IMR-90 (cell line): ENCODE measurements around the gene CDK5R1. TPM values are rescaled to one million over a fixed set of nuclear protein-coding genes. Genes with fewer than 3 reads are reported as not detected.

ENCODE experiments used
- ATAC-seq: fragments of 200-7000 bp; cut with Tn5 transposase; 2 replicates; pipeline ENCODE4 v1.9.1; 2020; ENCODE audit warnings: low read depth, mild to moderate bottlenecking, moderate library complexity
- BruUV-seq: library from RNA; stranded (reverse); fragments of 400-500 nt; replicated peaks from 2 replicates; lab custom pipeline; 2021; lab: Mats Ljungman, UMichigan
- CTCF ChIA-PET: fragments of 300-600 bp; formaldehyde crosslinking; extraction: SDS; loops from one replicate; lab custom pipeline; 2021; ENCODE audit warnings: antibody characterized with exemption; lab: Yijun Ruan, JAX
- POLR2A ChIA-PET: fragments of 300-600 bp; sonication (Branson Sonifier 250); formaldehyde crosslinking; loops from one replicate; lab custom pipeline; 2022; ENCODE audit warnings: antibody characterized with exemption; ENCODE audit not compliant: unreplicated experiment; lab: Charles Lee
- DNase-seq: peaks from one replicate; pipeline ENCODE4 v3.0.0; 2013
- H2AFZ ChIP-seq: replicated peaks from 2 replicates; pipeline ENCODE3; 2013; ENCODE audit warnings: low read length, mild to moderate bottlenecking; ENCODE audit not compliant: poor library complexity
- H2AK5ac ChIP-seq: 2 replicates; pipeline ENCODE4 v1.6.1; 2013; ENCODE audit warnings: low read depth, low read length, inconsistent platforms
- H2AK9ac ChIP-seq: replicated peaks from 2 replicates; pipeline ENCODE3; 2013; ENCODE audit warnings: mild to moderate bottlenecking, low read depth, low read length, moderate library complexity; ENCODE audit not compliant: poor library complexity
- H2BK120ac ChIP-seq: 2 replicates; pipeline ENCODE4 v1.6.1; 2013; ENCODE audit warnings: low read depth, low read length, inconsistent platforms
- H2BK15ac ChIP-seq: 3 replicates; pipeline ENCODE4 v1.6.1; 2013; ENCODE audit warnings: low read depth, low read length, inconsistent platforms
- H2BK20ac ChIP-seq: 2 replicates; pipeline ENCODE4 v1.6.1; 2013; ENCODE audit warnings: low read depth, mild to moderate bottlenecking, inconsistent platforms, low read length, moderate library complexity
- H2BK5ac ChIP-seq: 2 replicates; pipeline ENCODE4 v1.6.1; 2013; ENCODE audit warnings: mild to moderate bottlenecking, low read depth, low read length, inconsistent platforms; ENCODE audit not compliant: poor library complexity, severe bottlenecking
- H3K14ac ChIP-seq: replicated peaks from 2 replicates; pipeline ENCODE4 v1.6.1; 2013; ENCODE audit warnings: low read depth, low read length, inconsistent platforms
- H3K18ac ChIP-seq: 2 replicates; pipeline ENCODE4 v1.6.1; 2013; ENCODE audit warnings: low read depth, low read length, control low read depth
- H3K23ac ChIP-seq: 2 replicates; pipeline ENCODE4 v1.6.1; 2013; ENCODE audit warnings: low read depth, low read length, inconsistent platforms
- H3K27ac ChIP-seq: 2 replicates; pipeline ENCODE4 v1.5.1; 2013; ENCODE audit warnings: mild to moderate bottlenecking, control low read depth, low read length; ENCODE audit not compliant: insufficient read depth
- H3K27me3 ChIP-seq: 2 replicates; pipeline ENCODE4 v1.6.1; 2013; ENCODE audit warnings: low read length; ENCODE audit not compliant: control insufficient read depth, insufficient read depth
- H3K36me3 ChIP-seq: 2 replicates; pipeline ENCODE4 v1.6.1; 2013; ENCODE audit warnings: low read length, mixed read lengths; ENCODE audit not compliant: control insufficient read depth, insufficient read depth
- H3K4ac ChIP-seq: 2 replicates; pipeline ENCODE4 v1.6.1; 2013; ENCODE audit warnings: low read depth, low read length, inconsistent platforms
- H3K4me1 ChIP-seq: 2 replicates; pipeline ENCODE4 v1.6.1; 2013; ENCODE audit warnings: low read length, mixed read lengths; ENCODE audit not compliant: control insufficient read depth, insufficient read depth
- H3K4me2 ChIP-seq: 2 replicates; pipeline ENCODE4 v1.6.1; 2013; ENCODE audit warnings: low read depth, mild to moderate bottlenecking, control low read depth, low read length, moderate library complexity
- H3K4me3 ChIP-seq: 2 replicates; pipeline ENCODE4 v1.5.1; 2013; ENCODE audit warnings: low read depth, mild to moderate bottlenecking, control low read depth, low read length, moderate library complexity; ENCODE audit not compliant: insufficient read depth
- H3K56ac ChIP-seq: 2 replicates; pipeline ENCODE4 v1.6.1; 2013; ENCODE audit warnings: low read length, inconsistent platforms; ENCODE audit not compliant: insufficient read depth; ENCODE audit errors: extremely low read depth
- H3K79me1 ChIP-seq, 2 experiments: 2 replicates each; pipeline ENCODE4 v1.6.1; 2013; ENCODE audit warnings: low read length in 2 of 2, inconsistent platforms in 1 of 2, low read depth in 1 of 2
- H3K9ac ChIP-seq: 2 replicates; pipeline ENCODE4 v1.6.1; 2013; ENCODE audit warnings: low read depth, low read length, control low read depth
- H3K9me1 ChIP-seq: 2 replicates; pipeline ENCODE4 v1.6.1; 2013; ENCODE audit warnings: low read length, inconsistent platforms; ENCODE audit not compliant: insufficient read depth
- H3K9me3 ChIP-seq: 2 replicates; pipeline ENCODE4 v1.6.1; 2013; ENCODE audit warnings: low read length; ENCODE audit not compliant: control insufficient read depth, insufficient read depth
- H4K20me1 ChIP-seq: 2 replicates; pipeline ENCODE4 v1.6.1; 2013; ENCODE audit warnings: low read length, inconsistent platforms; ENCODE audit not compliant: insufficient read depth
- H4K5ac ChIP-seq: 2 replicates; pipeline ENCODE4 v1.6.1; 2013; ENCODE audit warnings: mild to moderate bottlenecking, low read depth, low read length, control low read depth
- H4K8ac ChIP-seq, 2 experiments: 2 replicates each; pipeline ENCODE4 v1.6.1; 2013; ENCODE audit warnings: low read depth in 2 of 2, low read length in 2 of 2, control low read depth in 1 of 2, inconsistent platforms in 1 of 2
- H4K91ac ChIP-seq: 2 replicates; pipeline ENCODE4 v1.6.1; 2013; ENCODE audit warnings: low read depth, low read length, inconsistent platforms; ENCODE audit not compliant: insufficient read depth
- BHLHE40 ChIP-seq: fragments of 150-350 bp; IDR thresholded peaks from 2 replicates; pipeline ENCODE4 v1.6.1; 2016; ENCODE audit warnings: mild to moderate bottlenecking, low read depth, low read length
- CEBPB ChIP-seq: IDR thresholded peaks from 2 replicates; pipeline ENCODE4 v1.6.1; 2012; ENCODE audit warnings: low read depth, low read length, improper control_type of control experiment
- CTCF ChIP-seq: conservative IDR thresholded peaks from 2 replicates; pipeline ENCODE4 v1.5.1; 2012; ENCODE audit warnings: mild to moderate bottlenecking, low read depth, low read length, improper control_type of control experiment
- MAFK ChIP-seq: IDR thresholded peaks from 2 replicates; pipeline ENCODE4 v1.6.1; 2012; ENCODE audit warnings: low read depth, low read length, improper control_type of control experiment
- MAZ ChIP-seq: IDR thresholded peaks from 2 replicates; pipeline ENCODE4 v1.6.1; 2012; ENCODE audit warnings: low read depth, mild to moderate bottlenecking, low read length, improper control_type of control experiment, moderate library complexity, borderline replicate concordance
- NFE2L2 ChIP-seq: fragments of 150-350 bp; IDR thresholded peaks from 2 replicates; pipeline ENCODE4 v1.6.1; 2016; ENCODE audit warnings: low read depth, mild to moderate bottlenecking, low read length
- POLR2A ChIP-seq: IDR thresholded peaks from 2 replicates; pipeline ENCODE4 v1.6.1; 2012; ENCODE audit warnings: mild to moderate bottlenecking, low read depth, low read length
- RAD21 ChIP-seq: IDR thresholded peaks from 2 replicates; pipeline ENCODE4 v1.6.1; 2012; ENCODE audit warnings: low read length, improper control_type of control experiment
- RCOR1 ChIP-seq: IDR thresholded peaks from 2 replicates; pipeline ENCODE4 v1.6.1; 2012; ENCODE audit warnings: mild to moderate bottlenecking, low read length, improper control_type of control experiment; ENCODE audit not compliant: insufficient replicate concordance
- RFX5 ChIP-seq: IDR thresholded peaks from 2 replicates; pipeline ENCODE4 v1.8.0; 2012; ENCODE audit warnings: low read depth, mild to moderate bottlenecking, low read length, moderate library complexity
- SMC3 ChIP-seq: fragments of 150-350 bp; IDR thresholded peaks from 2 replicates; pipeline ENCODE4 v1.6.1; 2016; ENCODE audit warnings: low read depth, mild to moderate bottlenecking, antibody characterized with exemption, low read length, moderate library complexity
- WGBS, 2 experiments: methylation state at CpG; one replicate each; pipeline versions ENCODE4 v1.1.5 to v1.1.7; 2013; ENCODE audit warnings: missing lambda C conversion rate in 2 of 2; ENCODE audit not compliant: insufficient read length in 1 of 2; ENCODE audit errors: extremely low coverage in 2 of 2; 5-methylcytosine and 5-hydroxymethylcytosine counted together
- dilution Hi-C: fragments of 300-500 bp; cut with HindIII; formaldehyde crosslinking; loops from one replicate; pipeline ENCODE4 v1.14.3; 2018; ENCODE audit warnings: low sequenced_read_pairs; ENCODE audit not compliant: unreplicated experiment
- in situ Hi-C: fragments of 300-500 bp; cut with MboI; formaldehyde crosslinking; loops from 3 replicates; pipeline ENCODE4 v1.14.3; 2019; ENCODE audit warnings: low sequenced_read_pairs, inconsistent platforms, mixed read lengths
- intact Hi-C: fragments of 100-400 bp; cut with micrococcal nuclease; formaldehyde crosslinking; loops from 2 replicates; pipeline ENCODE4 v1.10.0; 2022
- polyA plus RNA-seq, 3 experiments: library from polyadenylated mRNA; depleted of rRNA; stranded (reverse); fragments of >200 nt; gene quantifications; 2 replicates each; pipeline ENCODE4 v1.2.3, GENCODE V29; 2012; ENCODE audit warnings: low replicate concordance in 1 of 3
- total RNA-seq: library from RNA; depleted of rRNA; stranded (reverse); fragments of >200 nt; gene quantifications from 2 replicates; pipeline ENCODE4 v1.2.3, GENCODE V29; 2012
- TF ChIP-seq, protein P1 (sequence below): fragments of 150-350 bp; IDR thresholded peaks from 2 replicates; pipeline ENCODE4 v1.6.1; 2017; ENCODE audit warnings: mild to moderate bottlenecking, antibody characterized with exemption, low read length, low read depth
- TF ChIP-seq, protein P2 (sequence below): fragments of 150-350 bp; IDR thresholded peaks from 2 replicates; pipeline ENCODE4 v1.6.1; 2016; ENCODE audit warnings: low read depth, mild to moderate bottlenecking, low read length, moderate library complexity, borderline replicate concordance

The CDK5R1 gene
- total and polyA plus RNA-seq, 2 of the 4 experiments (the other 2 are of a cell fraction), result 0.36 to 0.74 TPM

- H3K27me3 ChIP-seq, result peaks cover 6% of the 10 kb centered on the region; the same call in 1 of the 2 replicates
- dilution Hi-C loops (no loop called here), in situ Hi-C loops (no loop called here), intact Hi-C loops (loop anchor here (10.0 kb wide), 1 partner anchor 189 kb away; no protein-coding TSS in a partner anchor)
- ChIA-PET CTCF (interaction anchor here (0.6 to 1.4 kb wide), 10 partner anchors 8 to 101 kb away, joined by 3 to 11 read pairs (median 3); no protein-coding TSS in a partner anchor), POLR2A (no interaction called here)
- TF ChIP-seq CEBPB, result no peak
- TF ChIP-seq RFX5, result no peak
- no peak for TF ChIP-seq POLR2A
- TF ChIP-seq, protein P1, sequence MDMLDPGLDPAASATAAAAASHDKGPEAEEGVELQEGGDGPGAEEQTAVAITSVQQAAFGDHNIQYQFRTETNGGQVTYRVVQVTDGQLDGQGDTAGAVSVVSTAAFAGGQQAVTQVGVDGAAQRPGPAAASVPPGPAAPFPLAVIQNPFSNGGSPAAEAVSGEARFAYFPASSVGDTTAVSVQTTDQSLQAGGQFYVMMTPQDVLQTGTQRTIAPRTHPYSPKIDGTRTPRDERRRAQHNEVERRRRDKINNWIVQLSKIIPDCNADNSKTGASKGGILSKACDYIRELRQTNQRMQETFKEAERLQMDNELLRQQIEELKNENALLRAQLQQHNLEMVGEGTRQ, result no peak
- TF ChIP-seq MAFK, result no peak
- TF ChIP-seq, protein P2, sequence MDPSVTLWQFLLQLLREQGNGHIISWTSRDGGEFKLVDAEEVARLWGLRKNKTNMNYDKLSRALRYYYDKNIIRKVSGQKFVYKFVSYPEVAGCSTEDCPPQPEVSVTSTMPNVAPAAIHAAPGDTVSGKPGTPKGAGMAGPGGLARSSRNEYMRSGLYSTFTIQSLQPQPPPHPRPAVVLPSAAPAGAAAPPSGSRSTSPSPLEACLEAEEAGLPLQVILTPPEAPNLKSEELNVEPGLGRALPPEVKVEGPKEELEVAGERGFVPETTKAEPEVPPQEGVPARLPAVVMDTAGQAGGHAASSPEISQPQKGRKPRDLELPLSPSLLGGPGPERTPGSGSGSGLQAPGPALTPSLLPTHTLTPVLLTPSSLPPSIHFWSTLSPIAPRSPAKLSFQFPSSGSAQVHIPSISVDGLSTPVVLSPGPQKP, result no peak
- TF ChIP-seq NFE2L2, result no peak
- no peak for TF ChIP-seq CTCF
- no peak for TF ChIP-seq BHLHE40
- no peak for TF ChIP-seq RCOR1
- no peak for TF ChIP-seq RAD21
- TF ChIP-seq SMC3, result no peak
- TF ChIP-seq MAZ, result no peak
- no peak overlapping the region for H3K23ac ChIP-seq
- no peak overlapping the region for H3K4ac ChIP-seq
- H3K56ac ChIP-seq, result no peak overlapping the region
- H2AK9ac ChIP-seq, result peak overlapping the region; percentile 73
- H2BK15ac ChIP-seq, result no peak overlapping the region
- no peak overlapping the region for H4K91ac ChIP-seq
- no peak overlapping the region for H2AK5ac ChIP-seq
- H3K9me1 ChIP-seq, result 0 out of 2 replicates have a peak, but pooled peaks cover 3% of the 10 kb centered on the region
- ATAC-seq, result no peak
- no peak overlapping the region for H4K5ac ChIP-seq
- H4K20me1 ChIP-seq, result peaks cover 22% of the 10 kb centered on the region; the same call in 1 of the 2 replicates
- H4K8ac ChIP-seq, result no peak overlapping the region; a peak in 1 of 4 replicates
- no peak overlapping the region for H3K27ac ChIP-seq
- H3K9me3 ChIP-seq, result no peaks in the 10 kb centered on the region
- H2BK20ac ChIP-seq, result no peak overlapping the region
- DNase-seq, result no peak
- WGBS, 2 experiments, result 8% methylated on average over 5 of the region's 29 CpGs; no CpG with 5 or more reads in 1 of the 2 experiments
- H2AFZ ChIP-seq, result peak overlapping the region; percentile 92
- peak overlapping the region; percentile 87 for H3K4me2 ChIP-seq
- peak overlapping the region; percentile 52 for H3K4me3 ChIP-seq
- no peak overlapping the region for H2BK5ac ChIP-seq
- H3K9ac ChIP-seq, result peak overlapping the region; percentile 26; the same call in 1 of the 2 replicates
- peaks cover 12 to 22% of the 10 kb centered on the region in 2 experiments; a peak in 3 of 4 replicates for H3K79me1 ChIP-seq
- H3K18ac ChIP-seq, result no peak overlapping the region
- BruUV-seq, result no TSS peak
- no peak overlapping the region for H2BK120ac ChIP-seq
- H3K14ac ChIP-seq, result no peak overlapping the region
- peaks cover 4% of the 10 kb centered on the region; the same call in 1 of the 2 replicates for H3K36me3 ChIP-seq
- H3K4me1 ChIP-seq, result peaks cover 6% of the 10 kb centered on the region
These were observed 42.9 kb upstream of the CDK5R1 start for GRCh38 chr17:32443827-32444300.
